Measurements from ENCODE around the gene PPM1J.

GRCh38 chr1:112686417-112686816, 28.7 kb downstream of the PPM1J start:
- TF ChIP-seq CTCF (conservative IDR thresholded peaks at IDR 0.05) (no peak), ZFX (IDR thresholded peaks at IDR 0.05) (no peak)
